ENCODE results near the gene MYT1.

Gene MYT1

DNA sequence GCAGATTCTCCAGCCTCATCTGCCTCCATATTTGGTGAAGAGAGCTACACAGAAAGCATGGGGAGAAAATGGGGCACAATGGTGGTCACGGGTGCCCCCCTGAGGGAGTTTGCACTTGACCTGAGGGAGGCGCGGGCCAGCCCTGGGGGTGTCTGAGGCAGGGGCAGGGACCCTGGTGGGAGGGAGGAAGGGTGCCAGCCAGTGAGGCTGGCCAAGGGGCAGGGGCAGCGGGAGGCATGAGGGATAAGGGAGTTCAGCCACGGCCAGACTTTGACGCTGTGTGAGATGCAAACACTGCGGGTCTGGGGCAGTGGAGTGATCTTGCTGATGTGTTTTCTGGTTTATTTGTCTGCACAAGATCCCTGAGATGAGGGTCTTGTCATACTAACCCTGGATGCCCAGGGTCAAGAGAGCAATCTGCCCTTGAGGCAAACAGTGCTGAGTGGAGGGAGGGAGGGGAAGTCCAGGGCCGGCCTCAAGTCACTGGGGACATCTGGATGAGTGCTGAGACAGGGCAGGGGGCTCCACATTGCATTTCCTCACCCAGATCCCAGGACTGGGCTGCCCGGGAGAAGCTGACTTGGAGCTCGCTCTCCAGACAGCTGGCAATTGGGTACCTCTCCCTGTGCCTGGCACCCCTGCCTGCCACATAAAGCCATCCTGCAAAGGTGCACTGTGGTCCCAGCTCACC lies 82.5 kb downstream of the MYT1 start:
- DNase-seq (ENCODE audit: low read depth) = no peak
- H3K4me3 ChIP-seq (ENCODE audit: low read length) = no peak overlapping the region
- TF ChIP-seq, protein P1, sequence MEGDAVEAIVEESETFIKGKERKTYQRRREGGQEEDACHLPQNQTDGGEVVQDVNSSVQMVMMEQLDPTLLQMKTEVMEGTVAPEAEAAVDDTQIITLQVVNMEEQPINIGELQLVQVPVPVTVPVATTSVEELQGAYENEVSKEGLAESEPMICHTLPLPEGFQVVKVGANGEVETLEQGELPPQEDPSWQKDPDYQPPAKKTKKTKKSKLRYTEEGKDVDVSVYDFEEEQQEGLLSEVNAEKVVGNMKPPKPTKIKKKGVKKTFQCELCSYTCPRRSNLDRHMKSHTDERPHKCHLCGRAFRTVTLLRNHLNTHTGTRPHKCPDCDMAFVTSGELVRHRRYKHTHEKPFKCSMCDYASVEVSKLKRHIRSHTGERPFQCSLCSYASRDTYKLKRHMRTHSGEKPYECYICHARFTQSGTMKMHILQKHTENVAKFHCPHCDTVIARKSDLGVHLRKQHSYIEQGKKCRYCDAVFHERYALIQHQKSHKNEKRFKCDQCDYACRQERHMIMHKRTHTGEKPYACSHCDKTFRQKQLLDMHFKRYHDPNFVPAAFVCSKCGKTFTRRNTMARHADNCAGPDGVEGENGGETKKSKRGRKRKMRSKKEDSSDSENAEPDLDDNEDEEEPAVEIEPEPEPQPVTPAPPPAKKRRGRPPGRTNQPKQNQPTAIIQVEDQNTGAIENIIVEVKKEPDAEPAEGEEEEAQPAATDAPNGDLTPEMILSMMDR (conservative IDR thresholded peaks at IDR 0.05; ENCODE audit: low read depth, low read length) = no peak

DNA sequence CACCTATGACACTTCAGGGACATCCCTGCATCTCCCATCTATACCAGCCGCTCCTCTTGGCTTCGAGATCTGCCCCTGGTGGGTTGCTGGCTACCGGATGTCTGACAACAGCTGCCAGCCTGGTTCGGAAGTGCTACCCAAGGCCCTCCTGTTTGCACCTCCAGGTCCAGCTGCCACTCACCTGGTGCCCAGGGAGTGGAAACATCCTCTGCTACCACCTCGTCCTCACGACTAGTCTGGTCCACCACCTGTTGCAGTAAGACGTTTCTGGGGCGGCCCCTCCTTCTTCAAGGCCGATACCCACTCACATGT lies 83.0 kb downstream of the MYT1 start:
- TF ChIP-seq, protein P1 (conservative IDR thresholded peaks at IDR 0.05; ENCODE audit: low read depth, low read length) = no peak
- no peak overlapping the region for H3K4me3 ChIP-seq (ENCODE audit: low read length)
- no peak for DNase-seq (ENCODE audit: low read depth)

DNA sequence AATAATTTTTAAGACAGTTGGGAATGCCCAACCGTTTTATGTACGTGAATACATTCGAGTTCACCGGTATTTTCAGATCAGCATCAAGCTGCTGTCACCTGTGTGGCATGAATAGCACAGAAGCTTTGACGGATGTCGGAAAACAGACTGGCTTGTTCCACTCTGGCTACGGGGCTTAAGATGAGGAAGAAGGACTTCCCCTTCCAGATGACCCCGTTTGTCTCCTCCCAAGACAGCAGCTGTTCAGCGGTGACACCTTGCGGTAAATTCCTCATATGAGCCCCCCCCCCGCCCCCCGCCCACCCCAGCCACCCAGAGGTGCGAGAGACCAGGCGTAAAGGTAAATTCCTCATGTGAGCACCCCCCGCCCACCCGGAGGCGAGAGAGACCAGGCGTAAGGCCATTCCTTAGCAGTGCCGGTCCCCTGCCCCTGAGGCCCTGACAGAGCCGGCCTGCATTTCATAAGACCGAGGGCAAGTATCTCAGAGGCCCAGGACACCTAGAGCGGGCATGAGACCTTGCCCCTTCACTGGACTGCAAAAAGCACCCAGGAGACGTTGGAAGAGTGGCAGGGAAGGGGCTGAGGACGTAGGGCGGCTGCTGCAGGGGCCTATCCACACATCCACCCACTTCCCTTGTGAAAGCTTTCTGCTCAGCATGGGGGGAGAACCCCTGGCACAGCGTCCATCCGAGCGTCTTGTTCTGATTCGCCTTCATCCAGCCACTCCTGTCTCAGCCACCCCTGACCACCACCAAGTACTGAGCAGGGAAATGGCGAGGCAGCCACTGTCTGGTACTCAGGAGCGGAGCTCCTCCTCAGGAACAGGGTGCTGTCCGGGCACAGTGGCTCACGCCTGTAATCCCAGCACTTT lies 84.0 kb downstream of the MYT1 start:
- TF ChIP-seq, protein P1 (conservative IDR thresholded peaks at IDR 0.05; ENCODE audit: low read depth, low read length) = no peak
- no peak overlapping the region for H3K4me3 ChIP-seq (ENCODE audit: low read length)
- DNase-seq (ENCODE audit: low read depth) = no peak

DNA sequence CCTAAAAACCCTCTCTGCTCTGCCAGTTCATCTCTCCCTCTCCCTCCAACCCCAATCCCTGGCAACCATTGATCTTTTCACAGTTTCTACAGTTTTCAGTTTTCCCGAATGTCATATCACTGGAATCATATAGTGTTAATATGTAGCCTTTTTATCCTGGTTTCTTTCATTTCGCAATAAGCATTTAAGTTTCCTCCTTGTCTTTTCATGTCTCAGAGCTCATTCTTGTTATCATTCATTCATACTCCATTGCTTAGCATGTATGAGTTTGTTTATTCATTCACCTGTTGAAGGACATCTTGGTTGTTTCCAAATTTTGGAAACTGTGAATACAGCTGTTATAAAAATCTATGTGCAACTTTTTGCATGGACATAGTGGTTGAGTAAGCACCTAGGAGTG lies 85.8 kb downstream of the MYT1 start:
- DNase-seq (ENCODE audit: low read depth) = no peak
- no peak overlapping the region for H3K4me3 ChIP-seq (ENCODE audit: low read length)
- TF ChIP-seq, protein P1 (conservative IDR thresholded peaks at IDR 0.05; ENCODE audit: low read depth, low read length) = no peak

DNA sequence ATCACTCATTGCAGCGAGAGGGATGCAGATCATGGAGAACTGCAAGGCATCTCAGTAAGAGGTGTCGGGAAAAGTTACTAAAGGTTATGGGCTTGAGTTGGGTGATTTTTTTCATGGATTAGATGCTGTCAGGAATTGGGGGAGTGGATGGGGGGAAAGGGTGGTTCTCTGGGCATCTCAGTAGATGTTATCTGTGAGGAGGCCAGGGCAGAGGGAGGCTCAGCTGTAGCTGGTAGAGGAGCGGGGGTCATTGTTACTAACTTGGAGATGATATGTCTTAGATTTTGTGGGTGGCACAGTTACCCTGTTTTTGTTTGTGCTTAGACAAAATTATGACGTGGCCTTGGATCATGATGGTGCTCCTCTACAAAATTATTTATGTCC lies 88.7 kb downstream of the MYT1 start:
- DNase-seq (ENCODE audit: low read depth) = no peak
- TF ChIP-seq, protein P1 (conservative IDR thresholded peaks at IDR 0.05; ENCODE audit: low read depth, low read length) = no peak
- no peak overlapping the region for H3K4me3 ChIP-seq (ENCODE audit: low read length)

DNA sequence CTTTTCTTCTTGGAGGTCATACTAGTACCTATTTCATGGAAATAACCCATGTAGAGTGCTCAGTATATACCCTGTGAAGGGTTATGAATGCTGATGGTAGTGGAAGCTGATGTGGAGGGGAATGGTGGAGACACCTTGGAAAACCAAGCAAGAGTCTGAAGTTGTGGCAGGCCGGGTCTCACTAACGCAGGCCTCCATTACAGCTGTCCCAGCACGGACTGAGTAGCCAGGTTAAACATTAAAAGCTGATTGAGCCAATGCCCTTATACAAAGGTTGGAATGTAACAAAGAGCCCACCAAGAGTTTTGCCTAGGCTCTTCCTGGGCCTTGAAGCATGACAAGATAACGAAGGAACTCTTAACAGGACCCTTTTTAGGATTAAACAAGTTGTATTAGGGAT lies 89.2 kb downstream of the MYT1 start:
- TF ChIP-seq, protein P1 (conservative IDR thresholded peaks at IDR 0.05; ENCODE audit: low read depth, low read length) = no peak
- no peak overlapping the region for H3K4me3 ChIP-seq (ENCODE audit: low read length)
- no peak for DNase-seq (ENCODE audit: low read depth)

DNA sequence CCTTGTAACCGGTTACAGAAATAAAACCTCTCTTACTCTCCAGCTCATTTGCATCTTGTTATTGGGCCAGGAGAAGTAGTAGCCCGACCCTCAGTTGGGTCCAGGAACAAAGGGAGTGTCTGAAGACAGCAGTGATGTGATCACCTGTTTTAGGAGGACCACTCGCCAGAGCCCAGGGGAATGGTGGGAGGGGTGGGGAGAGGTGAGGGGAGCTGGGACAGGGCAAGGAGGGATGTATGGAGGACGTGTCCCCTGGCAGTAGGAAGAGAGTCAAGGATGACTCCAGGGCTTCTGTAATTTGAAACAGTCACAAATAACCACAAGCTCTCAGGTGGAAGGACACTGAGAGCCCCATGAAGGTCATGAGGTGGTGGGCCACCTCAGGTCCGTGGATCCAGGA lies 89.9 kb downstream of the MYT1 start:
- DNase-seq (ENCODE audit: low read depth) = no peak
- no peak overlapping the region for H3K4me3 ChIP-seq (ENCODE audit: low read length)
- TF ChIP-seq, protein P1 (conservative IDR thresholded peaks at IDR 0.05; ENCODE audit: low read depth, low read length) = no peak

Data from retinal pigment epithelial cell (primary cell).